Measurements from ENCODE around the gene POU4F3. TPM values are rescaled to one million over a fixed set of nuclear protein-coding genes. Genes with fewer than 3 reads are reported as not detected.

The POU4F3 gene, protein sequence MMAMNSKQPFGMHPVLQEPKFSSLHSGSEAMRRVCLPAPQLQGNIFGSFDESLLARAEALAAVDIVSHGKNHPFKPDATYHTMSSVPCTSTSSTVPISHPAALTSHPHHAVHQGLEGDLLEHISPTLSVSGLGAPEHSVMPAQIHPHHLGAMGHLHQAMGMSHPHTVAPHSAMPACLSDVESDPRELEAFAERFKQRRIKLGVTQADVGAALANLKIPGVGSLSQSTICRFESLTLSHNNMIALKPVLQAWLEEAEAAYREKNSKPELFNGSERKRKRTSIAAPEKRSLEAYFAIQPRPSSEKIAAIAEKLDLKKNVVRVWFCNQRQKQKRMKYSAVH
- not detected for polyA plus RNA-seq (2012; ENCODE audit: insufficient read length, low read depth)

- TF ChIP-seq FOXP2 (optimal IDR thresholded peaks at IDR 0.05; ENCODE audit: borderline replicate concordance, extremely low read depth, extremely low read length, insufficient read depth) = no peak
Observed at GRCh38 chr5:146338774-146339714, at the start of gene POU4F3. Gene POU4F3 (plus strand): TSS chr5:146338839. CDS start chr5:146339113, 274 bp downstream.

DNA sequence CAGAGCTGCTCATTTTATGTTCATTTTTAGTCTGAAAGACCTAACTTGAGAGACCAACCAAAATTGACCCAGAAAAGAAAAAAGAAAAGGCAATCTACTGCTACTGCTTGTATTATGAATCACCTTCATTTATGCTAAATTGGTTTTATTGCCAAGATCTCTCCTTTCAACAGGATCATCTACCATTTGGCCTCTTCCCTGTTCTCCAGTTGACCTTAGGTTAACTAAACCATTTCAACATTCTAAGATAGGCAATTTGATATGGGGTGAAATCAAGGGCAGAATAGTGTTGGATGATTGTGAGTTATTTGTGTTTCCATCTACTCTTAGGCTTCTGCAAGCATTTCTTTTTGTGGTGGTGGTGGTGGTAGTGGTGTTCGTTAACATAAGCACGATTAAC lies 48.3 kb upstream of the POU4F3 start:
- TF ChIP-seq FOXP2 (optimal IDR thresholded peaks at IDR 0.05; ENCODE audit: borderline replicate concordance, extremely low read depth, extremely low read length, insufficient read depth) (no peak), POLR2AphosphoS5 (IDR thresholded peaks at IDR 0.05; ENCODE audit: low read depth, low read length) (no peak; the same call in 1 of the 2 replicates), SIN3A (IDR thresholded peaks at IDR 0.05; ENCODE audit: borderline replicate concordance, insufficient read depth, low read length) (no peak), REST (IDR thresholded peaks at IDR 0.05; ENCODE audit: insufficient read depth in 1 of 2, low read depth in 2 of 2, low read length in 2 of 2) (no peak), TAF1 (IDR thresholded peaks at IDR 0.05; ENCODE audit: borderline replicate concordance, insufficient read depth, low read length) (no peak)

- TF ChIP-seq FOXP2 (optimal IDR thresholded peaks at IDR 0.05; ENCODE audit: borderline replicate concordance, extremely low read depth, extremely low read length, insufficient read depth) = no peak
- no peak for TF ChIP-seq REST (IDR thresholded peaks at IDR 0.05; ENCODE audit: insufficient read depth in 1 of 2, low read depth in 2 of 2, low read length in 2 of 2)
- TF ChIP-seq POLR2AphosphoS5 (IDR thresholded peaks at IDR 0.05; ENCODE audit: low read depth, low read length) = no peak
- TF ChIP-seq TAF1 (IDR thresholded peaks at IDR 0.05; ENCODE audit: borderline replicate concordance, insufficient read depth, low read length) = no peak
- TF ChIP-seq SIN3A (IDR thresholded peaks at IDR 0.05; ENCODE audit: borderline replicate concordance, insufficient read depth, low read length) = no peak
Observed at GRCh38 chr5:146291421-146292074, 47.1 kb upstream of the POU4F3 start.

GRCh38 chr5:146296245-146296644 lies 42.4 kb upstream of the POU4F3 start:
- no peak for TF ChIP-seq POLR2AphosphoS5 (IDR thresholded peaks at IDR 0.05; ENCODE audit: low read depth, low read length)
- TF ChIP-seq SIN3A (IDR thresholded peaks at IDR 0.05; ENCODE audit: borderline replicate concordance, insufficient read depth, low read length) = no peak
- no peak for TF ChIP-seq REST (IDR thresholded peaks at IDR 0.05; ENCODE audit: insufficient read depth in 1 of 2, low read depth in 2 of 2, low read length in 2 of 2)
- TF ChIP-seq FOXP2 (optimal IDR thresholded peaks at IDR 0.05; ENCODE audit: borderline replicate concordance, extremely low read depth, extremely low read length, insufficient read depth) = no peak
- TF ChIP-seq TAF1 (IDR thresholded peaks at IDR 0.05; ENCODE audit: borderline replicate concordance, insufficient read depth, low read length) = no peak

DNA sequence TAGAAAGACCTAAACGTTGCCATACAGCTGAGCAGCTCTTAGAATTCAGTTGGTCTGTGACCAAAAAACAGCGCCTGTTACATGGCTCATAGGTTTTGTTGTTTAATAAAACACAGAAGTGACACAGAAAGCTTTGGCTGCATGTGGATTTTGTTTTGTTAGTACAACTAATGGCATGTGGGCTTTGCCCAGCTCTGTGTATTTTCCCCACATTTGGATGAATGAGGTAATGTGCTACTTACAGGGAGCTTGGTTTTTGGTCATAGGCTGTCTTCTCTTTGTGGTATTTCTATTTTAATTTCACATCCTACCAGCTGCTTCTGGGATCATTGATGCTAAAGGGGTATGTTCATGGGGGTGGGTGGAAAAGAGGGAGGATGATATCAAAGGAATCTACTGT lies 37.0 kb upstream of the POU4F3 start:
- TF ChIP-seq POLR2AphosphoS5 (IDR thresholded peaks at IDR 0.05; ENCODE audit: low read depth, low read length) = no peak
- no peak for TF ChIP-seq REST (IDR thresholded peaks at IDR 0.05; ENCODE audit: insufficient read depth in 1 of 2, low read depth in 2 of 2, low read length in 2 of 2)
- TF ChIP-seq SIN3A (IDR thresholded peaks at IDR 0.05; ENCODE audit: borderline replicate concordance, insufficient read depth, low read length) = no peak
- no peak for TF ChIP-seq TAF1 (IDR thresholded peaks at IDR 0.05; ENCODE audit: borderline replicate concordance, insufficient read depth, low read length)
- TF ChIP-seq FOXP2 (optimal IDR thresholded peaks at IDR 0.05; ENCODE audit: borderline replicate concordance, extremely low read depth, extremely low read length, insufficient read depth) = no peak

Data from PFSK-1 (cell line).